Activated naive CD4-positive, alpha-beta T cell treated with Interleukin-2 at 50 U/mL for 16 hours (primary cell): ENCODE results near the gene TEX2.
A peak's percentile ranks its signal among the peaks of the same experiment; 100 is the strongest.

Source experiments
- DNase-seq: peaks from one replicate; pipeline ENCODE4 v3.0.0-alpha.2; 2020

Gene TEX2

DNA sequence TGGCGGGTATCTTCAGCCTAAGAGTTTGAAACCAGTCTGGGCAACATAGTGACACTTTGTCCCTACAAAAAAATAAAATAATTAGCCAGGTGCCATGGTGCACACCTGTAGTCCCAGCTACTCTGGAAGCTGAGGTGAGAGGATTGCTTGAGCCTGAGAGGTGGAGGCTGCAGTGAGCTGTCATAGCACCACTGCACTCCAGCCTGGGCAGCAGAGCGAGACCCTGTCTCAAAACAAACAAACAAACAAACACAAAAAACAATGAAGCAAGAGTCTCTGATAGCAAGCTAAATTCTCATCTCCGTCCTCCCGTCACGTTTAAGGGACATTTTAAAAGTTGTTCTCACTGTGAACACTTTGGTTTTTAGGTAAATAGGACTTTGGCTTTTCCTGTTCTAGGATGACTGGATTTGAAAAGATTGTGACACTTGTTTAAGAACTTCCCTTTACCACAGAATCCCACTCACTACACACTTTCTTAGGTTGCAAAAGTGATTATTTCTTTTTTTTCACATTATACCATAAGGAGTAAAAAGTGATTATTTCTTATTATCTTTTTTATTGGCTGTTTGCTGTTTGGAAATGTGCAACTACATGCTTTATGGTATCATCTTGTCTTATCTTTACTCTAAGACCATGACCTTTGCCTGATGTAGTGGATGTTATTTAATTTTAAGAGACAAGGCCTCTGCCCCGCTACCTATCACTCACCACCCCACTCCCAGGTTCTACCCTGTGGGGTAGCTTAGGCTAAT is 128.7 kb downstream of the TEX2 start:
- DNase-seq: no peak

DNA sequence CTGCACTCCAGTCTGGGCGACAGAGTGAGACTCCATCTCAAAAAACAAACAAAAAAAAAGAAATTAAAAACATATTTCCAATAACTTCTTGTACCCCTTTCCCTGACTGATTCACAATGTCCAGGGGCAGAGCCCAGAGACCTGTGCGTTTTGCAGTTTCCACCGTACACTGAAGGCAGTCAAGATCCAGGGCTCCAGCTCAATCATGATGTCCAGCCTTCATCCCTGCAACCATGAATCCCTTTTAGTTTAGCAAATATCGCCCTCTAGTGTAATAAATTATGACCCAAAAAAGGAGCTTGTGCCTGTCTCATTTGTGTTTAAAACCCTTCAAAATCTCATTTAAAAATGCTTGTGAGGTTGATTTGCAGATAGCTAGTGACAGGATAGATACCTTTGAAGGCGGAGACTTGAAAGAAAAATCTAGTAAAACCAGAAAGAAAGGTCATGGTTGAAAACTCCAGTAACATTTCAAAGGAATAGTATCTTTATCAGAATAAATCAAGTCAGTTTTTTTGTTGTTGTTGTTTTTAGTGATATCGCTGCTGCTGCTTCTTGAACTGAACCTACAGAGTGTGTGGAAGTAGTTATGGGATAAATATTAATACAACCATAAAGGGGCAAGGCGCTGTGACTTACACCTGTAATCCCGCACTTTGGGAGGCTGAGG is 129.4 kb downstream of the TEX2 start:
- DNase-seq: no peak

DNA sequence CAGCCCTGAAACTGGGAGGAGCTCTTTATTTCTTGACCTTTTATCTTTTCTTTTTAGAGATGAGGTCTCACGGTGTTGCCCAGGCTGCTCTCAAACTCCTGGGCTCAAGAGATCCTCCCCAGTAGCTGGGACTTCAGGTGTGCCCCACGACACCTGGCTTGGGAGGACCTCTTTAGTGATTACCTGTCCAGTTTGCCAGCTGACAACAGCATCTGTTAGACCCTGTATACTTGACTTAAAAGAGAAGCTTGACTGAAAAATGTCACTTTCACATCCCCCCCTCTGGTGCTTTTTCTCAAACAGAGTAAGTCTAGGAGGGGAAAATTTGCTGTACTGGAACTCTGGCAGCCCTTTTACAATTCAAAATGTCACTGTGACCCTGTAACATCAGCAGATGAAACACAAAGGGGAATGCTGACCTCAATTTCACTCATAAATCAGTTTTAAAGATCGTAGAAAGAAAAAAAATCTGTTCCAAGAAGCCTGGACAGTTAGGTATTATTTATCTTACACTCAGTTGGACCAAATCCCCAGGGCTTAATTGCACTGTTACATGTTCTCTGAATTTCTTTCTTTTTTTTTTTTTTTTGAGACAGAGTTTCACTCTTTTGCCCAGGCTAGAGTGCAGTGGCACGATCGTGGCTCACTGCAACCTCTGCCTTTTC is 131.3 kb downstream of the TEX2 start:
- no peak for DNase-seq

DNA sequence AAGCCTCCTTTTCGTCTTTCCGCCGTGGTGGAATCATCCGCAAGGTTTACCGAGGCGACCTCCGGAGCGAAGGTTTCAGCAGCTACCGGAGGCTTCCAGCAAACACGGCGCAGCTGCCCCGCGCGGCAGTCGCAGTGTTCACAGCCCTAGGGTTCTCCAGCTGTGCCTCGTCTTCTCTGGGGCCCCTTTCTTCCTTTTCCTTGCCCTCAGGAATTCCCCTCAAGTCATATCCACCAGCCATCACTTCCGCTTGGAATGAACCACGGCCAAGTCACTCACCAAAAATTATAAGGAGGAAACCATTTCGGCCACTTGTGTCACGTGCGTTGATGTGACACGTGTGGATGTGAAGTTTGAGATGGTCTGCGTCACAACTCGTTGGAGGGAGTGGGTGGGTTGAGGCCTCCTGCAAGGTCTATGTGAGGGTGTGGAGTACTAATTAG is 132.5 kb downstream of the TEX2 start:
- DNase-seq: peak; percentile 75

DNA sequence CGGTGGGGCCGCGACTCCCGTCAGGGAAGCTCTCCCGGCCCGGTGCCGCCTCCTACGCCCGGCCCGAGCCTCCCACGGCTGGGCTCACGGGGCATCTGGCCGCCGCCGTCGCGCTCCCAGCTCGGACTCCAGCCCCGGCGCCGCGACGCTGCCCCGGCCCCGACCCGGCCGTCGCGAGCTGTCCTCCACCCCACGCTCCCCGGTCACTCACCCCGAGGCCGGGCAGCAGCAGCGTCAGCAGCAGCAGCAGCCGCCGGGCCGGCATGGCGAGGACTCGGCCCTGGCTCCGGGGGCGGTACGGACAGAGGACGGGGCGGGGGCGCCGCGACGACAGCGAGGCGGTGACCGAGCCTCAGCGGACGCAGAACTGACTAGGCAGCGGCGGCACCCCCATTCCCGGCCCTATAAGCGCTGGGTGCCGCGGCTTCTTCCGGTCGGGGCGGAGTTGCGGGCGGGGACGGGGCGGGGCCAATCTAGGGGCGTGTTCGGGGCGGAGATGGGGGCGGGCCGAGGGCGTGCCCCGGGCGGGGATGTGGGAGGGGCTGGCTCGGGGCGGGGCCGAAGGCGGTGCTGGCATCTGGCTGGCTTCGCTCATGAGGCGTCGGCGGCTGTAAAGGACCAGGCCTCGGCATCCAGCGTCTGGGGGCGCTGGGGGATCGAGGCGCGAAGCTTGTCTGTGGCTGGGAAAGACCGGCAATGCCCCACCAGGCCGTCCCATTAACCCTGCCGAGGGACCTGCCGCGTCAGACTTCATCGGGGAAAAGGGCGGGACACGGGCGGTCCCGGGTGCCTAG is 133.1 kb downstream of the TEX2 start, which contains the start of gene ERN1:
ERN1 (minus strand) TSS at position 380 of the 794 bp plus-strand sequence; CDS start at position 265, 115 bp downstream.
- peak; percentile 85 for DNase-seq

DNA sequence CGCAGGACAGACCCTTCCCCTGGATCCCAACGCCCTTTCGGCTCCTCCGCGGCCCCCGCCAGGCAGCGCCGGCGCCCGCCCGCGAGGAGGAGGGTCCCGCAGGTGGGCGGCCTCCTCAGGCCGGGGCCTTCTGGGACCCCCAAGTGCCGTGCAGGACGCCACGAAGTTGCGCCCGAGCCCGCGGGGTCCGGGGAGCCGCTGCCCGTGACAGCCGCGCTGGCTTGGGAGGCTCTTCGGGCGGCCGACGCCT is 133.6 kb downstream of the TEX2 start:
- DNase-seq: no peak

DNA sequence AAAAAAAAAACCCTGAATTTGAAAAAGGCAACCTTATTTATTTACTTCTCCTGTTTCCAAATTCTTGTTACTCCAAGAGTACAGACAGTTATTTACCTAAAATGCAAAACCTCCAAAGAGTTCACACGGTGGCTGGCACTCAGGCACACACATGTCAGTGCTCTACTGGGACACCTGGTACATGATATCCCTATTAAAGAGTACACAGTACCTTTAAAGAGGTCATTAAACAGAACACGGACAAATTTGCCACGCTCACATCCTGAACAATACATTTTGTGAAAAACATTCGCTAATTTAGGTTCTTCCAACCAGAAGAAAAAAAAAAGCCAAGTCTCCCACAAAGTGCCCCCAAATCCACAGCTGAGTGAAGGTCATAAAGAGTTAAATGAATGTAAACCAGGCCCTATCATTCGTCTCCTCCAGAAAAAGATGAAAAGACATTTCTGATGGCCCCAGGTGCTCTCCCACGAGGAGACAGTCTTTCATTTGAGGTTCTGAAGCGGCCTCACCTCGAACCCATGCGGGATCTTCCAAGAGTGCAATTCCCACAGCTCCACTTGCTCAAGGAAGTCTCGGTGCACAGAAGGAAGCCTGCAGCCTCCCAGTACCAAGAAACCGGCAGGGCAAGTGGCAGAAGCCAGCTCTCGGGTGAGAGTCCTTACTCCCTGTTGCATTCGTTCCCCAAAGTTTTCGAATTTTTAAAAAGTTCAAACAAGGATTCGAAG is 134.1 kb downstream of the TEX2 start:
- peak; percentile 26 for DNase-seq

DNA sequence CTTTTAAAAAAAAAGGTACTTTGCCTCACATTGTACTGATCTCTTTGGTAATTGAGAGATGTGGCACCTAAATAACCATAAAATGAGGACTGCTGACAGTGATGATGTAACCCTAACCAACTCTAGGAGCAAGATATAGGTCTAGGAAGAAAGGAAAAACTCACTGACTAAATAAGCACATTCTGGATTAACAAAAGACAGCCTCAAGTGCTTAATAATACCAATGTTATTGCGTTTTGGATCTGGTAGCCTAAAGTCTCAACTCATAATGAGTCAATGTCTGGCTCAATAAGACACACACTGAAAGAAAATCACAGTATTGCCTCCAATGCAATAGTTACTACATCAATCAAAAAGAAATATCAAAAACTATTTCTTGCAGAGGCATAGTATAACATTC is 136.1 kb downstream of the TEX2 start:
- no peak for DNase-seq

DNA sequence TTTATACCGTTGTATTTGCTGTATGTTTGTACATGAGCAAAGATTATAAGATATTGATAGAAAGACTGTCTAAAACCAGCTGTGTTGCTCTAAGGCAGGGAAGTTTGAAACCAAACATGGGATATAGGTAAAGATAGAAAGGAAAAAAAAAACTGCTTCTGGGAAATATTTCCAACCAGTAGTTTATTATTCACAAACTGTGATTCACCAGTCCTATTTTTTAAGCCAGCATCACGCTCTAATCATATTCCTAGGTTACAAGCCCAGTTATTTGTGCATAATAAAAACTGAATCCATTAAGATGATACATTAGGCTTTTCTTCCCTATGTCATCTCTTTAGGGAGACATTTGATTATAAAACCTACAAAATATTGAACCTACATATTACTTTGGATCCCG is 137.1 kb downstream of the TEX2 start:
- DNase-seq: no peak

DNA sequence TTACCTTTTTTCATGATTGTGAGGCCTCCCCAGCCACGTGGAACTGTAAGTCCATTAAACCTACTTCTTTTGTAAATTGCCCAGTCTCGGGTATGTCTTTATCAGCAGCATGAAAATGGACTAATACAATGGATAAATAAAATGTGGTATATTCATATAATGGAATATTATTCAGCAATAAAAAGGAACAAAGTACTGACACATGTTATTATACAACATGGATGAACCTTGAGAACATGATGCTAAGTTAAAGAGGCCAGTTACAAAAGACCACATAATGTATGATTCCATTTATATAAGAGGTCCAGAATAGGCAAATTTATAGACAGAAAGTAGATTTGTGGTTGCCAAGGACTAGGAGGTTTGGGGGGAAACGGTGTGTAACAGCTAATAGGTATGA is 138.5 kb downstream of the TEX2 start:
- DNase-seq: no peak

DNA sequence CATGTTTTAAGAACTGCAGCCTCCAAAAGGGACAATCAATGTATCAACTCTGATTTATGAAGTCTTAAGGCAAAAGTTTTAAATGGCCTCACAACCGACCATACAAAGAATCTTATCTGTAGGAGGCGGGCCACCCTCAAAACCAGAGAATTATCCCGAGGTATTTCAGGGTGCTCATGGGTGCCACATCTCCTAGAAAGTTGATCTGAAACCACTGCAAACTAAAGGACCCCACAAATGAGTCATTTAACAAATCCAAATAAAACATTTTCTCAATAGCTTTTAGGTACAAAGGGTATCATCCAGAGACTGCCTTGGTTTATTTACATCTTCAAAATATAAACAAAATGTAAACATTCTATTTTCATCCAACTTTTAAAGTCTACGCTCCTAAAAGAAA is 139.9 kb downstream of the TEX2 start:
- DNase-seq: no peak

DNA sequence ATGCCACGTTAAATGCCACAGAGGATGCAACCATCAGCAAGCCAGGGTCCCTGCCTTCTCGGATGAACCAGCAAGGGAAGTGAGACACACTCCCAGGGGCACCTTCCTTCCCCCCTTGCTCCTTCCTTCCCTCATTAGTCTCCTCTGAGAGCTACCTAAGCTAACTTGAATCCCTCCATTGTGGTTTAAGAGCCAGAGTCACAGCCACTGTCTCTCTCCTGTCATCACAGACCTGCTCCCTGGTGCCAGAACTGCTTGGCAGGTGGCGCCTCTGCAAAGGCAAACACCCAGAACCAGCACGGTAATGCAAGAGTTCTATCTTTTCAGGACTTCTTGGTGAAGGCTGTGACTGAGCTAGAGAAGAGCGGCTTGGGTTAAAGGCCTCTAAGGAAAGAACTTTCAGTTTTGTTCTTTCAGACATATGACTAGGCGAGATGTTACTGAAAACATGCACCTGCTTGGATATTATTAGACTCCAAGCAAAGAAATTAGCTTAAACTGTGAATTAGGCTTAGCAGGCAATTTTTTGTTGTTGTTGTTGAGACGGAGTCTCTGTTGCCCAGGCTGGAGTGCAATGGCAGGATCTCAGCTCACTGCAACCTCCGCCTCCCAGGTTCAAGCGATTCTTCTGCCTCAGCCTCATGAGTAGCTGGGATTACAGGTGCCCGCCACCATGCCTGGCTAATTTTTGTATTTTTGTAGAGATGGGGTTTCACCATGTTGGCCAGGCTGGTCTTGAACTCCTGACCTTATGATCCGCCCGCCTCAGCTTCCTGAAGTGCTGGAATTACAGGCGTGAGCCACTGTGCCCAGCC is 141.9 kb downstream of the TEX2 start:
- DNase-seq: peak; percentile 37

DNA sequence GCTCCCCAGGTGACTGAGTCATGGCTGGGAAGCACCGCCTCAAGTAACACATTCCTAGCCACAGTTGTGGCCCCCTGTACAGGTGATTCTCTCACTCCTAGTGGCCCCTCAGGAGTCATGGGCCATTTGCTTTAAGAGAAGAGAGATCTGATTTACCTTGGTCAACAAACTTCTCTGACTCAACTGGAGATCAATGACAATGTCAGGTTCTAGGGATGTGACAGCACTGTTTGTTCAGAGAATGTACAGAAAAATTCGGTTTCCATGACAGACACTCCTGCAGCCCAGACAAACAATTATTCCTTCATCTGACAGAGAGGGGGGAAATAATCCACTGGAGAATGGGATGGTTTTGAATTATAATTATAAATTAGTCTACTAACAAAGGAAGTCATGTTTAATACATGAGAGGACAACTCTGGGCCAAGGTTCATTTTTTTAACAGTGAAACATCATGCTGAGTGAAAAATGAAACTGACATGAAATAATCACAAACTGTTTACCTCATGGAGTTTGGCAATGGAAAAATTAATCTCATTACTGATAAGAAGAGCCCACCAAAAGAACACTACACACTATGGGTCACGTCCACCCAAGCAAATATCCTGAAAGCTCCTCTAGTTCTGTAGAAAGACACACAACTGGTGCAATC is 142.8 kb downstream of the TEX2 start:
- no peak for DNase-seq

DNA sequence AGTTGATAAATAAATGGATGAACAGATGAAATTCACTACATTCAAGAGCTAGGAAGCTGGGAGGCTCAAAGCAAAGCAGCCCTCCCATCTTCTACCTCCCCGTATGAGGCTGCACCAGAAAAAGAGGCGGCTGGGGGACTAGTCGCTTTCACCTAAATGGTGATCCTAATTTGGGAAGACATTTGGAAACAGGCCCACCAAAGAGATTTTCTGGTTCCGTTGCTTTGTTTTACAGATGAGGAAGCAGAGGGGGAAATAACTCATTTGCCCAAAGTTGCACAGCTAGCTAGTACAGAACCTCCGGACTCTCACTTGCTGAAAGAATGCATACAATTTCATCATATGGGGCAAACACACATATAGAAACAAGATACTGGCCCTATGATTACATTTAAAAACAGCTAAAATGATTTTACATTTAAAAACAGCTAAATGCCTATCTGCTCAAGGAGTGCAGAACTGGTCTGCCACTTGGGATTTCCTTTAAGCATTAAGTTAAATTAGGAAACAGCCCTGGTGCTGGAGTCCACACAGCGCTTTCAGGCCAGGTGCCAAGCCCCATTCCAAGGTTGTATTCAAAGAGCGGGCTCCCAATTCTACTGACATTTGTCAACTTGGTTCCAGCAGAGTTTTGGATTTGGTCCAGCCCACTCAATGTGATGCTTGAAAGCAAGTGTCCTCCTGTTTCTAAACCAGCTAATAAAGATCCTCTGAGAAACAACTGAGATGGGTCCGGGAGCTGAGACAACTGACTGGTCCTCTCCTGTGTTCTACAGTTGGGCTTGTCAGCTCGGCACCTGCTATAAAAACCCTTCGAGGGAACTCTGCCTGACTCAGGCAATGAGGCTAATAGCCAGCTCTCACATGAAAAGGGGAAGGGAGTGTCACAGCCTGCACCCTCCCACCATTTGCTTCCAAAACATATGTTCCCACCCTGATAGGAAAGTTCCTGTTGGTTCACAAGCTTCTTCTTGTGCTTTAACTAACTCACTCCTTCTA is 144.8 kb downstream of the TEX2 start:
- DNase-seq: no peak

DNA sequence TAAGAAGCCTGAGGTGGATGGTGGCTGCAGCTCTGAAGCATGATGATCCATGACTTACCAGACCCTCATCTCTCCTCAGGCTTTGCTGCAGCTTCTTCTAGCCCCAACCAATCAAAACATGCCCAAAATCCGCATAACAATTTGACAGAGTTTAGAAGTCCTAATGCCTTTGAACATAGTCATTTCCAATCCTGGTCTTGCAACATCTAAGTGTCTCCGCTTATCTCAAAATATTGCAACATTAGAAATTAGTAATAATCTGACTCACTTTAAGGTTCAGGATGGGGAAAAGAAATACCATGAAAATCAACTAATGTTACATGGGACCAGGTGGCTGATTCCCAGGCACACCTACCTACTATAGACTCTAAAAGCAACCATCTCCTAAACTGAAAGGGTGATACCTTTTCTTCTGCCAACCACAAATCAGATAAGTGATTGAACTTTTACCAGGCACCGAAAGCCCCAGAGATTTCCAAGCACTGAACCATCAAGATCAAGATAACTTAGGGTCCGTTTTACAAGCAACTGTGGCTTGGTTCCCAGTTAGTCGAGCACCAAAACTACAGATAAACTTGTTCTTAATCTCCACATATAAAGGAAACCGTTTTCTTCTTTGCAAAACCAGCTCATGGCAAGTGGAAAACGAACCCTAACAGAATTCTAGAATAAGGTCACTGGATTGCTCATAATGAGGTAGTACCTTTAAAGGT is 147.1 kb downstream of the TEX2 start:
- DNase-seq: no peak

DNA sequence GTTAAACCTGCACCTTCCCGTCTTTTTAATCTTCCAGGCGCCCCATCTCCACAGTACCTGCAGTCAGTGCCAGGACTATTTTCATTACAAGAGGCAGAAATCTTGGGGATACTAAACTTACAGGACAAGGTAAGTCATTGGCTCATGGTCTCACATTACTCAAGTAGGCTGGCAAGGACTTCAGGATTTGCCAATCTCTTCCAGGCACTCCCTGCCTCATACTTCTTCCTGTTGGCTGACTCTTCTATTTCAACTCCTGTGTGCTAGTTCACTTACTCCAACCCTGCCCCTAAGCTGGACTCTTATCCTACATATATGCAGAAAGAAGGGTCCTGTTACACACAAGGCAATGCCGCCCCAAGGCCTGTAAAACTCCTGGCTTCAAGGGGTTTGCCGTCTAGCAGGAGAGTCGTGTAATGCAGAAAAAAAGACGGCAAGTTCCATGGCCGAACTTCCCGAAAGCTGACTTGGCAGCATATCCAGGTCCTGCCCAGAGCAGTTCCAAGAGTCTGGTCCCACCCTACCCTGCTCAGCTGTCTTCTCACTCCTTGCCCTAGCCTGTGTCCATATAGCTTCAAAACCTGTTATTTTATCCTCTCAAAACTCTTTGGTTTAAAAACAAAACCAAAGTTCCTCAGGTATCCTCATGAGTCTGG is 147.9 kb downstream of the TEX2 start:
- no peak for DNase-seq

DNA sequence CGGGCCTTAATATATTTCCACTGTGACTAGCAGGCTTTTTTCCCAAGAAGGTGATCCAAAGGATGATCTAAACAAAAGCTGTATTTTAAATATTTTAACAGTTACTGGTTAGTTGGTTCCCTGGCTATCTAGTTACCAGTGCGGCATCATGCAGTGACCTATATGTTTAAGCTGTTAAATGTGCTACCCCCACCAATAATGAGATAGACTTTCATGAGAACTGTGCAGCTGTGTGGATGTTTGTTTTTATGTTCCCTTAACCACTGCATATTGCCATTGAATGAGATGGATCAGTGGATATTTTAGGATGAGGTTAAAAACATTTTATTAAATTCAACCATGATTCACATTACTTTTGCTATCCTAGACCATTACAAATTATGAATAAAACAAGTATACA is 150.1 kb downstream of the TEX2 start:
- no peak for DNase-seq

DNA sequence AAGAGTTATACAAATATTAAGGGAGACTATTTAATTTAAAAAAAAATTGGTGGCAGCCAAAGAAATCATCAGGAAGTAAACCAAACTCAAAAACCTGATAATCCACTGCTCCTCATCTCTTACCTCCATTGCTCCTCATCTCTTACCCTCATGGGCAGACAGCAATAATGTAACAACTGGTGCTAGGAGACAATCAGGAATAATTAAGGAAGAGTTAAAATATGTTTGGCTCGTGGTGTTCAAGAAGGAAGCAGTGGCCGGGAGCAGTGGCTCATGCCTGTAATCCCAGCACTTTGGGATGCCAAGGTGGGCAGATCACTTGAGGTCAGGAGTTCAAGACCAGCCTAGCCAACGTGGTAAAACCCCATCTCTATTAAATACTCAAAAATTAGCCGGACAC is 151.2 kb downstream of the TEX2 start:
- DNase-seq: no peak
